ENCODE results near the gene TAOK3.
A peak's percentile ranks its signal among the peaks of the same experiment; 100 is the strongest.

Gene TAOK3

GRCh38 chr12:118377884-118378470, 5.3 kb upstream of the TAOK3 start:
- H3K27me3 ChIP-seq (ENCODE audit: insufficient read depth, low read length, poor library complexity, severe bottlenecking) = no peaks in the 10 kb centered on the region
- peaks cover 21% of the 10 kb centered on the region; the same call in 1 of the 2 replicates for H3K36me3 ChIP-seq (ENCODE audit: insufficient read depth, low read length)
- H3K79me2 ChIP-seq (ENCODE audit: insufficient read depth, low read length) = peaks cover 64% of the 10 kb centered on the region
- H3F3A ChIP-seq (ENCODE audit: low read depth) = no peaks in the 10 kb centered on the region; the same call in 1 of the 2 replicates
- peaks cover 45% of the 10 kb centered on the region for H3K4me1 ChIP-seq (ENCODE audit: insufficient read depth, low read length, poor library complexity, severe bottlenecking)
- peaks cover 25% of the 10 kb centered on the region for H4K20me1 ChIP-seq (ENCODE audit: insufficient read depth, low read length, poor library complexity, severe bottlenecking)
- H3K9me3 ChIP-seq (ENCODE audit: insufficient read depth, low read depth, low read length) = no peaks in the 10 kb centered on the region
- TF ChIP-seq CTCF (conservative IDR thresholded peaks at IDR 0.05; ENCODE audit: low read length) = peak; percentile 95
- TF ChIP-seq EZH2phosphoT487 (IDR thresholded peaks at IDR 0.05; ENCODE audit: borderline replicate concordance) = no peak
- no peak overlapping the region for H2AFZ ChIP-seq (ENCODE audit: low read length)
- peak overlapping the region; percentile 96 for H3K4me2 ChIP-seq (ENCODE audit: low read depth, low read length, poor library complexity, severe bottlenecking)
- H3K9ac ChIP-seq (ENCODE audit: low read depth, low read length, poor library complexity, severe bottlenecking) = peak overlapping the region; percentile 81
- H3K9me2 ChIP-seq (replicated peaks; ENCODE audit: low read depth, low read length) = no peaks in the 10 kb centered on the region
- H3K4me3 ChIP-seq (ENCODE audit: low read length, poor library complexity, severe bottlenecking) = peak overlapping the region; percentile 93

DNA sequence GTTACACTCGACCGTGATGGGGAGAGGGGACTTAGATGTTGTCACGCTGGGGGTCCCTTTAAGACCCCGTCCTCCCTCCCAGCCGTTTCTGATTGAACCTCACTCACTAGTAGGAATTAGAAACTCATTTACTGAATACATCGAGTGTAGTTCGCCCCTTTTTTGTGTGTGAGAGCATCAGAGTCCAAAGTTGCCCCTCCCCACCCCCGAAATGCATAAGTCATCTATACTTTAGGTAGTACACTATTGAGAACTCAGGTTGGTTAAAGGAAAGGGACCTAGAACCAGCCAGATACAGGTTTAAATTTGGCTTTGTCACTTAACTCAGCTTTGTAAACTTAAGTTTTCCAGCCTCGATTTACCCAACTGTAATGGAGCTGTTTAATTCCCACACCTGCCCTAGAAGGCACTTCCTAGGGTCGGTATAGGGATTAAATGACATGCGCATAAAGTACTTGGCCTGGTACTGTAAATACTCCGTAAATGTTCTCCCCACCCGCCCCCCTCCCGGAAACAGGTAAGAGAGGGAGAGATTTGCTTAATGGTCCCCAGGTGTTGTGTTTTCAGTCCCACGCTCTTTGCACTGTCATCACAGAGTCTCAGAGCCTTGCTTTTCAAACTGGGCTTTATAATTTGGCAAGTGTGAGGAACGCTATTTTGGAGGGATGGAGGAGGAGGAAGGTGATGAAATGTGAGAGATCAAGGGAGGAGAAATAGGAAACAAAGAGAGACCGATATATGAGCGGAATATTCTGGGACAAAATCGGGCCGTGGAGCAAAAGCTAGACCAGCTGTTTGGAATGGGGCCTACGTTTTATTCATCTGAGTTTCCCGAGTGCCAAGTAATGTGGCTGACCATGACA, 4.5 kb upstream of the TAOK3 start:
- TF ChIP-seq EZH2phosphoT487 (IDR thresholded peaks at IDR 0.05; ENCODE audit: borderline replicate concordance) (no peak), CTCF (conservative IDR thresholded peaks at IDR 0.05; ENCODE audit: low read length) (no peak)
- Histone ChIP-seq H3K27me3 (ENCODE audit: insufficient read depth, low read length, poor library complexity, severe bottlenecking) (no peaks in the 10 kb centered on the region), H4K20me1 (ENCODE audit: insufficient read depth, low read length, poor library complexity, severe bottlenecking) (peaks cover 29% of the 10 kb centered on the region), H3F3A (ENCODE audit: low read depth) (no peaks in the 10 kb centered on the region; the same call in 1 of the 2 replicates), H3K9ac (ENCODE audit: low read depth, low read length, poor library complexity, severe bottlenecking) (peak overlapping the region; percentile 81), H2AFZ (ENCODE audit: low read length) (peak overlapping the region; percentile 90), H3K9me2 (replicated peaks; ENCODE audit: low read depth, low read length) (no peaks in the 10 kb centered on the region), H3K36me3 (ENCODE audit: insufficient read depth, low read length) (peaks cover 20% of the 10 kb centered on the region; the same call in 1 of the 2 replicates), H3K4me2 (ENCODE audit: low read depth, low read length, poor library complexity, severe bottlenecking) (peak overlapping the region; percentile 96), H3K9me3 (ENCODE audit: insufficient read depth, low read depth, low read length) (no peaks in the 10 kb centered on the region), H3K4me3 (ENCODE audit: low read length, poor library complexity, severe bottlenecking) (peak overlapping the region; percentile 93), H3K79me2 (ENCODE audit: insufficient read depth, low read length) (peaks cover 67% of the 10 kb centered on the region), H3K4me1 (ENCODE audit: insufficient read depth, low read length, poor library complexity, severe bottlenecking) (peaks cover 45% of the 10 kb centered on the region)

GRCh38 chr12:118376089-118377020, 3.6 kb upstream of the TAOK3 start, which contains the start of gene SUDS3:
TSS of gene SUDS3 (plus strand) at chr12:118376555. CDS start at chr12:118376692, 137 bp downstream.
- TF ChIP-seq EZH2phosphoT487 (IDR thresholded peaks at IDR 0.05; ENCODE audit: borderline replicate concordance) = no peak
- TF ChIP-seq CTCF (conservative IDR thresholded peaks at IDR 0.05; ENCODE audit: low read length) = peak; percentile 89
- Histone ChIP-seq H3K9me3 (ENCODE audit: insufficient read depth, low read depth, low read length) (no peaks in the 10 kb centered on the region), H3K4me3 (ENCODE audit: low read length, poor library complexity, severe bottlenecking) (peak within 1 kb of the TSS; percentile 93), H4K20me1 (ENCODE audit: insufficient read depth, low read length, poor library complexity, severe bottlenecking) (peaks cover 31% of the 10 kb centered on the region), H3K36me3 (ENCODE audit: insufficient read depth, low read length) (peaks cover 12% of the 10 kb centered on the region; the same call in 1 of the 2 replicates), H2AFZ (ENCODE audit: low read length) (peak within 1 kb of the TSS; percentile 90), H3K27me3 (ENCODE audit: insufficient read depth, low read length, poor library complexity, severe bottlenecking) (no peaks in the 10 kb centered on the region), H3K9ac (ENCODE audit: low read depth, low read length, poor library complexity, severe bottlenecking) (peak within 1 kb of the TSS; percentile 81), H3K79me2 (ENCODE audit: insufficient read depth, low read length) (peaks cover 76% of the 10 kb centered on the region), H3K4me1 (ENCODE audit: insufficient read depth, low read length, poor library complexity, severe bottlenecking) (peaks cover 45% of the 10 kb centered on the region), H3K4me2 (ENCODE audit: low read depth, low read length, poor library complexity, severe bottlenecking) (peak within 1 kb of the TSS; percentile 100), H3F3A (ENCODE audit: low read depth) (no peaks in the 10 kb centered on the region; the same call in 1 of the 2 replicates), H3K9me2 (replicated peaks; ENCODE audit: low read depth, low read length) (no peaks in the 10 kb centered on the region)

All from Loucy (cell line).